WI38 (cell line): Measurements from ENCODE around the gene ZC3H7A.

Experiments
- H3K4me3 ChIP-seq: 2 replicates; pipeline ENCODE4 v1.5.1; 2011; ENCODE audit warnings: low read depth, mild to moderate bottlenecking, control low read depth, low read length
- CTCF ChIP-seq: IDR thresholded peaks from 2 replicates; pipeline ENCODE4 v1.5.1; 2012; ENCODE audit warnings: low read depth, mild to moderate bottlenecking, control low read depth, low read length

ZC3H7A gene

GRCh38 chr16:11797166-11797956 is at the start of gene ZC3H7A:
TSS of gene ZC3H7A (minus strand) at chr16:11797258. CDS start at chr16:11782354, 14,904 bp downstream.
- peak within 1 kb of the TSS; percentile 95 for H3K4me3 ChIP-seq
- peak; percentile 16; the same call in 1 of the 2 replicates for TF ChIP-seq CTCF

GRCh38 chr16:11844499-11844898 is 47.4 kb upstream of the ZC3H7A start:
- H3K4me3 ChIP-seq = no peak overlapping the region
- TF ChIP-seq CTCF = no peak

- H3K4me3 ChIP-seq = no peak overlapping the region
- no peak for TF ChIP-seq CTCF
These were observed 46.8 kb upstream of the ZC3H7A start for GRCh38 chr16:11843861-11844260.

DNA sequence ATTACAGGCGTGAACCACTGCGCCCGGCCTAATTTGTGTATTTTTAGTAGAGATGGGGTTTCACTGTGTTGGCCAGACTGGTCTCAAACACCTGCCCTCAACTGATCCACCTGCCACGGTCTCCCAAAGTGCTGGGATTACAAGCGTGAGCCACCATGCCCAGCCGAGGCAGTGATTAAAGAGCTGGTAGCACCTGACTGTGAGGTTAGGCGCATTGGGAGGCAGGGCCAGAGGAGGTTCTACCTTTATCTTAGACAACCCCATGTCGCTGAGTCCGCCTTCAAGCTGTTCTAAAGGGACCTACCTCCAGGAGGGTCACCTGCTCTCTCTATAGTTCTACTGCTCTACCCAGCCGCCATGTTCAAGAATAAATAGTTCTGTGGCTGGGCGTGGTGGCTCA is 46.1 kb upstream of the ZC3H7A start:
- H3K4me3 ChIP-seq = no peak overlapping the region
- TF ChIP-seq CTCF = no peak

GRCh38 chr16:11841026-11841425 is 44.0 kb upstream of the ZC3H7A start:
- no peak for TF ChIP-seq CTCF
- no peak overlapping the region for H3K4me3 ChIP-seq

- no peak for TF ChIP-seq CTCF
These were observed 39.7 kb upstream of the ZC3H7A start for GRCh38 chr16:11836650-11837244.

More at GRCh38 chr16:11836650-11837244, 39.7 kb upstream of the ZC3H7A start:
- H3K4me3 ChIP-seq = no peak overlapping the region
